Measurements from ENCODE around the gene C1QL2. TPM values are rescaled to one million over a fixed set of nuclear protein-coding genes. Genes with fewer than 3 reads are reported as not detected.

C1QL2 gene
- total RNA-seq, 1 experiment from 2014 or later: 0.81 TPM

GRCh38 chr2:119154076-119154475 lies 4.5 kb downstream of the C1QL2 start:
- no peak overlapping the region for H3K27ac ChIP-seq (ENCODE audit: insufficient read length, low read depth, low read length)
- H2BK15ac ChIP-seq (ENCODE audit: low read depth, low read length): no peak overlapping the region
- no peak overlapping the region for H3K4me2 ChIP-seq (ENCODE audit: insufficient read depth, insufficient read length, low read length)
- peaks cover 33 to 42% of the 10 kb centered on the region in 2 experiments for H3K4me1 Mint-ChIP-seq
- no peak overlapping the region for H2AFZ ChIP-seq (ENCODE audit: low read length)
- no peaks in the 10 kb centered on the region for H3K79me1 ChIP-seq (ENCODE audit: insufficient read depth, low read depth, low read length, poor library complexity, severe bottlenecking)
- H3K9me3 Mint-ChIP-seq: peaks cover 0 to 2% of the 10 kb centered on the region in 2 experiments; a peak in 1 of 5 replicates
- no peak overlapping the region for H3K23ac ChIP-seq (ENCODE audit: insufficient read length, low read depth, low read length)
- H3K79me2 ChIP-seq (ENCODE audit: insufficient read depth, low read length): no peaks in the 10 kb centered on the region
- no peak overlapping the region for H3K14ac ChIP-seq (ENCODE audit: insufficient read depth, low read length)
- no CpG with 5 or more reads among the region's 9 CpGs for WGBS (ENCODE audit: extremely low coverage, insufficient read length, low lambda C conversion rate)
- no peak overlapping the region for H3K9ac ChIP-seq (ENCODE audit: extremely low read depth, insufficient read length, low read length)
- no peaks in the 10 kb centered on the region for H3K36me3 Mint-ChIP-seq (ENCODE audit: insufficient read depth in 1 of 3, low read depth in 3 of 3)
- peaks cover 25% of the 10 kb centered on the region for H3K23me2 ChIP-seq (ENCODE audit: insufficient read length, low read depth, low read length, poor library complexity, severe bottlenecking)
- H3K27me3 Mint-ChIP-seq (ENCODE audit: low read depth): peaks cover 43% of the 10 kb centered on the region
- no peak for DNase-seq
- H3K27ac Mint-ChIP-seq: no peak overlapping the region
- no peak overlapping the region for H4K8ac ChIP-seq (replicated peaks; ENCODE audit: insufficient read length, low read depth, low read length)
- no peak overlapping the region for H2AK5ac ChIP-seq (ENCODE audit: insufficient read length, low read length)
- TF ChIP-seq CTCF (conservative IDR thresholded peaks at IDR 0.05): no peak
- no peak overlapping the region for H2BK20ac ChIP-seq (ENCODE audit: low read depth, low read length, poor library complexity, severe bottlenecking)
- peaks cover 5% of the 10 kb centered on the region; the same call in 1 of the 2 replicates for H3K4me1 ChIP-seq (ENCODE audit: insufficient read depth, low read length)
- no peak overlapping the region for H3K4me3 Mint-ChIP-seq
- no peak overlapping the region for H4K5ac ChIP-seq (ENCODE audit: insufficient read length, low read depth, low read length)
- no peak overlapping the region for H3K56ac ChIP-seq (ENCODE audit: insufficient read length, low read depth, low read length)
- H3K18ac ChIP-seq (ENCODE audit: insufficient read length, low read depth, low read length): no peak overlapping the region
- H3K4ac ChIP-seq (ENCODE audit: low read depth, low read length): no peak overlapping the region
- no peak overlapping the region for H2BK5ac ChIP-seq (ENCODE audit: insufficient read length, low read length)
- no peak overlapping the region for H2BK120ac ChIP-seq (ENCODE audit: low read depth, low read length, poor library complexity, severe bottlenecking)
- H3K9me3 ChIP-seq (ENCODE audit: control insufficient read depth, low read depth, low read length): no peaks in the 10 kb centered on the region
- H4K91ac ChIP-seq (ENCODE audit: insufficient read length, low read depth, low read length): no peak overlapping the region
- no peaks in the 10 kb centered on the region for H4K20me1 ChIP-seq (ENCODE audit: control insufficient read depth, insufficient read depth, insufficient read length)
- peaks cover 14% of the 10 kb centered on the region; the same call in 1 of the 2 replicates for H3K27me3 ChIP-seq (ENCODE audit: insufficient read depth, low read length)
- no peak overlapping the region for H2BK12ac ChIP-seq (ENCODE audit: insufficient read length, low read depth, low read length)
- H3T11ph ChIP-seq (ENCODE audit: low read length): no peak overlapping the region
